ENCODE results near the gene FARP1.

FARP1 gene

GRCh38 chr13:98471934-98472333 lies 329.0 kb downstream of the FARP1 start:
- Histone ChIP-seq H3K27ac (ENCODE audit: low read depth, low read length) (no peak overlapping the region), H3K4me1 (ENCODE audit: insufficient read depth, low read length) (peaks cover 21% of the 10 kb centered on the region), H3K4me3 (ENCODE audit: low read length) (no peak overlapping the region), H3K27me3 (ENCODE audit: insufficient read depth, low read length) (no peaks in the 10 kb centered on the region), H3K9me3 (ENCODE audit: insufficient read depth, low read depth, low read length) (no peaks in the 10 kb centered on the region), H3K36me3 (ENCODE audit: insufficient read depth, low read length) (peaks cover 44% of the 10 kb centered on the region), H3K9ac (ENCODE audit: low read depth, low read length) (no peak overlapping the region)
- 93% methylated on average over 10 of the region's 10 CpGs for WGBS

GRCh38 chr13:98473135-98473787 lies 330.4 kb downstream of the FARP1 start:
- no peak overlapping the region for H3K9ac ChIP-seq (ENCODE audit: low read depth, low read length)
- H3K9me3 ChIP-seq (ENCODE audit: insufficient read depth, low read depth, low read length) = no peaks in the 10 kb centered on the region
- 93% methylated on average over 5 of the region's 5 CpGs for WGBS
- no peaks in the 10 kb centered on the region for H3K27me3 ChIP-seq (ENCODE audit: insufficient read depth, low read length)
- no peak overlapping the region for H3K27ac ChIP-seq (ENCODE audit: low read depth, low read length)
- peaks cover 30% of the 10 kb centered on the region for H3K4me1 ChIP-seq (ENCODE audit: insufficient read depth, low read length)
- H3K36me3 ChIP-seq (ENCODE audit: insufficient read depth, low read length) = peaks cover 44% of the 10 kb centered on the region
- no peak overlapping the region for H3K4me3 ChIP-seq (ENCODE audit: low read length)

DNA sequence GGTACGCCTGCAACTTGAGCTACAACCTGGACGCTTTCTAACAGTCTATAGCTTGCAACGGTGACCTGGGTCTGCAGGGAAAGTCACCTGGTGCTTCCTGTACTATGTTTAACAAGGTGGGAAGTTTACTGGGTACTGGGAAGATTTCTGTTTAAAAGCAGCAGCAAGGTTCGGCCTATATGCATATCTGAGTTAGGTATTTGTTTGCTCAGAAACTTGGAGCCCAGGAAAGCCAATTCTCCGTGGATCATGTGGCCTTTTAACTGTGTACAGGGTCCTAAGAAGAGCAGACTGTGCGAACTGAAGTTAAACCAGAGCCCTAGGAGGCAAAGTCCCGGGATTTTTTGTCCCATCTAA lies 330.9 kb downstream of the FARP1 start:
- peaks cover 42% of the 10 kb centered on the region for H3K36me3 ChIP-seq (ENCODE audit: insufficient read depth, low read length)
- no peaks in the 10 kb centered on the region for H3K27me3 ChIP-seq (ENCODE audit: insufficient read depth, low read length)
- H3K27ac ChIP-seq (ENCODE audit: low read depth, low read length) = no peak overlapping the region
- no peak overlapping the region for H3K9ac ChIP-seq (ENCODE audit: low read depth, low read length)
- H3K4me3 ChIP-seq (ENCODE audit: low read length) = no peak overlapping the region
- H3K4me1 ChIP-seq (ENCODE audit: insufficient read depth, low read length) = peaks cover 35% of the 10 kb centered on the region
- no peaks in the 10 kb centered on the region for H3K9me3 ChIP-seq (ENCODE audit: insufficient read depth, low read depth, low read length)
- WGBS = 92% methylated on average over 7 of the region's 7 CpGs

GRCh38 chr13:98474292-98474691 lies 331.4 kb downstream of the FARP1 start:
- Histone ChIP-seq H3K4me3 (ENCODE audit: low read length) (no peak overlapping the region), H3K36me3 (ENCODE audit: insufficient read depth, low read length) (peaks cover 39% of the 10 kb centered on the region), H3K27ac (ENCODE audit: low read depth, low read length) (no peak overlapping the region), H3K9ac (ENCODE audit: low read depth, low read length) (no peak overlapping the region), H3K27me3 (ENCODE audit: insufficient read depth, low read length) (no peaks in the 10 kb centered on the region), H3K9me3 (ENCODE audit: insufficient read depth, low read depth, low read length) (no peaks in the 10 kb centered on the region), H3K4me1 (ENCODE audit: insufficient read depth, low read length) (peaks cover 41% of the 10 kb centered on the region)
- 89% methylated on average over 10 of the region's 10 CpGs for WGBS

DNA sequence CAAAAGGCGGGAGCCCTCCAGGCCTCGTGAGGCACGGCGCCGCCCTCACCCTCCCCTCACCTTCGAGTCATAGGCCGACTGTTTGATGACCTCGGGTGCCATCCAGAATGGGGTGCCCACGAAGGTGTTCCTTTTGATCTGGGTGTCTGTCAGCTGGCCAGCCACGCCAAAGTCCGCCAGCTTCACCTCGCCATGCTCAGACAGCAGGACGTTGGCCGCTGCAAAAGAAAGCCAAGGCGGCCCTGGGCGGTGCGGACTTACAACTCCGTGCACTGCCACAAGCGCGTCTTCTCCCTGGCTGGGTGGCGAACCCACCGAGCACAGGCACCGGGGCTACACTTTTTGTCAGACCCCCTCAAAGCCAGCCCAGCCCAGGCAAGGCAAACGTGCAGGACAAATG lies 331.9 kb downstream of the FARP1 start:
- H3K27me3 ChIP-seq (ENCODE audit: insufficient read depth, low read length) = no peaks in the 10 kb centered on the region
- peaks cover 39% of the 10 kb centered on the region for H3K36me3 ChIP-seq (ENCODE audit: insufficient read depth, low read length)
- no peak overlapping the region for H3K9ac ChIP-seq (ENCODE audit: low read depth, low read length)
- no peak overlapping the region for H3K4me3 ChIP-seq (ENCODE audit: low read length)
- peaks cover 45% of the 10 kb centered on the region for H3K4me1 ChIP-seq (ENCODE audit: insufficient read depth, low read length)
- 92% methylated on average over 24 of the region's 24 CpGs for WGBS
- no peaks in the 10 kb centered on the region for H3K9me3 ChIP-seq (ENCODE audit: insufficient read depth, low read depth, low read length)
- H3K27ac ChIP-seq (ENCODE audit: low read depth, low read length) = no peak overlapping the region

GRCh38 chr13:98475522-98475921 lies 332.6 kb downstream of the FARP1 start:
- peak overlapping the region; percentile 83 for H3K27ac ChIP-seq (ENCODE audit: low read depth, low read length)
- no peaks in the 10 kb centered on the region for H3K9me3 ChIP-seq (ENCODE audit: insufficient read depth, low read depth, low read length)
- H3K9ac ChIP-seq (ENCODE audit: low read depth, low read length) = no peak overlapping the region
- peaks cover 39% of the 10 kb centered on the region for H3K36me3 ChIP-seq (ENCODE audit: insufficient read depth, low read length)
- 6% methylated on average over 13 of the region's 13 CpGs for WGBS
- 0 out of 2 replicates have a peak overlapping the region, but pooled peaks have one; percentile 17 for H3K4me3 ChIP-seq (ENCODE audit: low read length)
- H3K27me3 ChIP-seq (ENCODE audit: insufficient read depth, low read length) = no peaks in the 10 kb centered on the region
- peaks cover 49% of the 10 kb centered on the region for H3K4me1 ChIP-seq (ENCODE audit: insufficient read depth, low read length)

- H3K9me3 ChIP-seq (ENCODE audit: insufficient read depth, low read depth, low read length) = no peaks in the 10 kb centered on the region
- 7% methylated on average over 5 of the region's 5 CpGs for WGBS
- no peak overlapping the region; the same call in 1 of the 2 replicates for H3K9ac ChIP-seq (ENCODE audit: low read depth, low read length)
- H3K36me3 ChIP-seq (ENCODE audit: insufficient read depth, low read length) = peaks cover 37% of the 10 kb centered on the region
- peak overlapping the region; percentile 26; the same call in 1 of the 2 replicates for H3K4me3 ChIP-seq (ENCODE audit: low read length)
- H3K27ac ChIP-seq (ENCODE audit: low read depth, low read length) = peak overlapping the region; percentile 82
- H3K4me1 ChIP-seq (ENCODE audit: insufficient read depth, low read length) = peaks cover 54% of the 10 kb centered on the region
- H3K27me3 ChIP-seq (ENCODE audit: insufficient read depth, low read length) = no peaks in the 10 kb centered on the region
These were observed 333.2 kb downstream of the FARP1 start for GRCh38 chr13:98476106-98476505.

- Histone ChIP-seq H3K4me3 (ENCODE audit: low read length) (peak overlapping the region; percentile 26; the same call in 1 of the 2 replicates), H3K27ac (ENCODE audit: low read depth, low read length) (peak overlapping the region; percentile 82), H3K36me3 (ENCODE audit: insufficient read depth, low read length) (peaks cover 37% of the 10 kb centered on the region), H3K9ac (ENCODE audit: low read depth, low read length) (peak overlapping the region; percentile 25; the same call in 1 of the 2 replicates), H3K9me3 (ENCODE audit: insufficient read depth, low read depth, low read length) (no peaks in the 10 kb centered on the region), H3K27me3 (ENCODE audit: insufficient read depth, low read length) (no peaks in the 10 kb centered on the region), H3K4me1 (ENCODE audit: insufficient read depth, low read length) (peaks cover 55% of the 10 kb centered on the region)
- 43% methylated on average over 13 of the region's 13 CpGs for WGBS
These were observed 333.7 kb downstream of the FARP1 start for GRCh38 chr13:98476538-98476966.

DNA sequence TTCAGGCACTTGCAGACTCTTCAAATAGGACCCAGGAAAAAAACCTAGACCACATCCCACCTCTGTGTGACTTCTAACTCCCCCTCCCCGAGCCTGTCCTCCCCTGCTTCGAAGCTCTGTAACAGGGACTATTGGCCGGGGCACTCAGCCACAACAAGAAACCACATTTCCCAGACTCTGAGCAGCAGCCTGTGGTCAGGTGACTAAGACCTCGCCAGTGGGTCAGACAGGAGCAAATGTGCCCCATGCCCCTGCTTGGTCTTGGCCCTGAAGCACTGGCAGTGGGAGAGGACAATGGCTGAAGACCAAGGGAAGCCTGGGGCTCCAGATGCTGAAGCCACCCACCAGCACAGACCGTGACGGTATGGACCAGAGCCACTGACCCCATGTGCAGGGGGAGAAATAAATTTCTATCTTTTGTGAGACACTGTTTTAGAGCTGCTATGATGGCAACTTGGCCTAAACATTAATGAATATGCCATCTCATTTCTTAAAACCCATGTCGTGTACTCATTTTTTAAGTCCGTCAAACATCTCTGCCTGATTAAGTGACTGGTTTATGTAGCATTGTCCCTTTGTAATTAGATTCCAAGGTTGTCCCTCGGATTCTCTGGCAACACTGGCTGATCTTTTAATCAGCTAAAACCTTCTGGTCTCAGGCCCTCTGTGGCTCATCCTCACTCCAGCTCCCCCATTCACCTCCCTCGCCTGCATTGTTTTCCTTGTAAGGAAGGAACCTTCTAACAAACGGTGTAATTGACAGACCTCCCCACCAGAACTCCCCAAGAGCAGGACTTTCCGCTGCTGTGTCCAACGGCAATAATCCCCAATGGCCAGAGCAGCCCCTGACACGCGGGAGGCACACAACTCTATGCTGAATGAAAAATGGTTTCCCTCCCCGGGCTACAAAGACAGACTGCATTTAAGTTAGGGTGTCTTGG lies 335.6 kb downstream of the FARP1 start:
- Histone ChIP-seq H3K4me1 (ENCODE audit: insufficient read depth, low read length) (peaks cover 64% of the 10 kb centered on the region), H3K4me3 (ENCODE audit: low read length) (no peak overlapping the region), H3K36me3 (ENCODE audit: insufficient read depth, low read length) (peaks cover 25% of the 10 kb centered on the region), H3K9ac (ENCODE audit: low read depth, low read length) (no peak overlapping the region), H3K9me3 (ENCODE audit: insufficient read depth, low read depth, low read length) (no peaks in the 10 kb centered on the region), H3K27me3 (ENCODE audit: insufficient read depth, low read length) (no peaks in the 10 kb centered on the region), H3K27ac (ENCODE audit: low read depth, low read length) (peak overlapping the region; percentile 6; the same call in 1 of the 2 replicates)
- 73% methylated on average over 16 of the region's 16 CpGs for WGBS

- Histone ChIP-seq H3K27ac (ENCODE audit: low read depth, low read length) (no peak overlapping the region), H3K36me3 (ENCODE audit: insufficient read depth, low read length) (peaks cover 14% of the 10 kb centered on the region)
- 95% methylated on average over 6 of the region's 8 CpGs for WGBS
These were observed 336.7 kb downstream of the FARP1 start for GRCh38 chr13:98479496-98480003.

More at GRCh38 chr13:98479496-98480003, 336.7 kb downstream of the FARP1 start:
- H3K9ac ChIP-seq (ENCODE audit: low read depth, low read length) = no peak overlapping the region
- no peaks in the 10 kb centered on the region for H3K27me3 ChIP-seq (ENCODE audit: insufficient read depth, low read length)
- H3K4me1 ChIP-seq (ENCODE audit: insufficient read depth, low read length) = peaks cover 73% of the 10 kb centered on the region
- no peaks in the 10 kb centered on the region for H3K9me3 ChIP-seq (ENCODE audit: insufficient read depth, low read depth, low read length)
- H3K4me3 ChIP-seq (ENCODE audit: low read length) = no peak overlapping the region

Measured in HUES64 (cell line).